Caco-2 (cell line): ENCODE data around the gene EMD. TPM values are rescaled to one million over a fixed set of nuclear protein-coding genes. Genes with fewer than 3 reads are reported as not detected.

Experiments
- BruUV-seq: library from RNA; stranded (reverse); fragments of 400-500 nt; replicated peaks from 2 replicates; lab custom pipeline; 2021; lab: Mats Ljungman, UMichigan
- CTCF ChIA-PET: fragments of 300-600 bp; sonication (Branson Sonifier 250); formaldehyde crosslinking; loops from one replicate; lab custom pipeline; 2022; ENCODE audit warnings: antibody characterized with exemption; lab: Charles Lee
- POLR2A ChIA-PET: fragments of 300-600 bp; sonication (Branson Sonifier 250); formaldehyde crosslinking; loops from one replicate; lab custom pipeline; 2022; ENCODE audit warnings: antibody characterized with exemption; lab: Charles Lee
- DNase-seq, 2 experiments: peaks; one replicate each; pipeline versions ENCODE4 v3.0.0 to v3.0.0-alpha.2; 2020 to 2022
- H3K27me3 ChIP-seq: replicated peaks from 2 replicates; pipeline ENCODE4 v1.6.0; 2011; ENCODE audit warnings: low read length; ENCODE audit not compliant: control insufficient read depth, insufficient read depth
- H3K36me3 ChIP-seq: 2 replicates; pipeline ENCODE4 v1.5.1; 2011; ENCODE audit warnings: low read length; ENCODE audit not compliant: control insufficient read depth, insufficient read depth
- H3K4me1 ChIP-seq: fragments of 250-450 bp; sonication (Bioruptor Pico); 2 replicates; pipeline ENCODE4 v1.5.1; 2020; ENCODE audit warnings: mild to moderate bottlenecking
- H3K4me3 ChIP-seq: 2 replicates; pipeline ENCODE4 v1.5.1; 2011; ENCODE audit warnings: low read depth, mild to moderate bottlenecking, control low read depth, low read length
- H3K9me3 ChIP-seq: fragments of 250-450 bp; sonication (Bioruptor Pico); 2 replicates; pipeline ENCODE4 v1.5.1; 2020; ENCODE audit warnings: mild to moderate bottlenecking, moderate library complexity
- H3K27ac Mint-ChIP-seq: one replicate; pipeline ENCODE4 v1.8.0; 2022; ENCODE audit warnings: mixed read lengths; ENCODE audit not compliant: unreplicated experiment
- H3K27me3 Mint-ChIP-seq: one replicate; pipeline ENCODE4 v1.8.0; 2022; ENCODE audit warnings: mixed read lengths; ENCODE audit not compliant: insufficient read depth, unreplicated experiment
- H3K36me3 Mint-ChIP-seq: one replicate; pipeline ENCODE4 v1.8.0; 2022; ENCODE audit warnings: mild to moderate bottlenecking, mixed read lengths; ENCODE audit not compliant: insufficient read depth, unreplicated experiment
- H3K4me1 Mint-ChIP-seq: one replicate; pipeline ENCODE4 v1.8.0; 2022; ENCODE audit warnings: low read depth, mixed read lengths; ENCODE audit not compliant: unreplicated experiment
- H3K4me3 Mint-ChIP-seq: one replicate; pipeline ENCODE4 v1.8.0; 2022; ENCODE audit warnings: mild to moderate bottlenecking, moderate library complexity, mixed read lengths; ENCODE audit not compliant: unreplicated experiment
- H3K9me3 Mint-ChIP-seq: one replicate; pipeline ENCODE4 v1.8.0; 2022; ENCODE audit warnings: mixed read lengths; ENCODE audit not compliant: unreplicated experiment
- intact Hi-C: fragments of 100-400 bp; cut with micrococcal nuclease; formaldehyde crosslinking; loops from one replicate; pipeline ENCODE4 v1.10.0; 2022; ENCODE audit not compliant: unreplicated experiment
- total RNA-seq: library from RNA; stranded (reverse); gene quantifications from 2 replicates; pipeline ENCODE4 v1.2.3, GENCODE V29; 2022
- TF ChIP-seq, protein P1 (sequence below), 2 experiments: fragments of 200-600 bp in 1 of 2; IDR thresholded peaks; 1 replicate in 1 of 2; 2 replicates in 1 of 2; pipeline versions ENCODE4 v1.5.1 to v1.8.0; 2011 to 2022; ENCODE audit warnings: antibody characterized with exemption in 1 of 2, control low read depth in 1 of 2, inconsistent platforms in 1 of 2, low read depth in 1 of 2, low read length in 1 of 2, mild to moderate bottlenecking in 1 of 2, moderate library complexity in 1 of 2; ENCODE audit not compliant: insufficient read depth in 1 of 2, severe bottlenecking in 1 of 2, unreplicated experiment in 1 of 2

The EMD gene
- total RNA-seq, 1 experiment from 2014 or later = 70.1 TPM

GRCh38 chrX:154360155-154360713 lies 18.9 kb upstream of the EMD start:
- intact Hi-C loops = no loop called here
- peaks cover 3% of the 10 kb centered on the region for H3K36me3 ChIP-seq
- no TSS peak for BruUV-seq

DNA sequence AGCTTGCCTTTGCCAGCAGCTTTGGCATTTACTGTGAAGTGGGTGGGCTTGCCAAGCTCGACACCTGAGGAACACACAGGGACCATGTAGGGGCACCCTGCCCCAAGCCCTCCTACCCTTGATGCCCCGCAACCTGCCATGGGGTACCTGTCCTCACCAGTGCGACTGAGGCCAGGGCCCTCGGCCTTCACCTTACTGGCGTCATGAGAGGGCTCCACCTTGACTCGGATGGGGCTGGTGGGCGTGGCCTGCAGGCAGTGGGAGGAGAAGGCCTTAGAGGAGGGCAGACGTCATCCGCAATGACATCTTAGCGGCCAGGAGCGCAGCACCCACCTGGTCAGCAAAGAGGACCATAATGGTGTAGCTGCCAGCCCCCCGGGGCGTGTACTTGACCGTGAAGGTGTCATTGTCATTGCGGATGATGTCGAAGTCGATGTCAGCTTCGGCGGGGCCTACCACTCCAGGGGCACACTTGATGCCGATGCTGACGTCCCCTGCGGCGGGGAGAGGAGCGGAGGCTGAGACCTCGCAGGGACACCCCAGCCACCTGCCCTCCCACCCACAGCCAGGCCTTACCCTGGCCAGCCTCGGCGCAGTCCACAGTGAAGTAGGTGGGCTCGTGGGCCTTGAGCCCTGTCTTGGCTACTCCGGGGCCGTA lies 16.9 kb upstream of the EMD start:
- TF ChIP-seq, protein P1, sequence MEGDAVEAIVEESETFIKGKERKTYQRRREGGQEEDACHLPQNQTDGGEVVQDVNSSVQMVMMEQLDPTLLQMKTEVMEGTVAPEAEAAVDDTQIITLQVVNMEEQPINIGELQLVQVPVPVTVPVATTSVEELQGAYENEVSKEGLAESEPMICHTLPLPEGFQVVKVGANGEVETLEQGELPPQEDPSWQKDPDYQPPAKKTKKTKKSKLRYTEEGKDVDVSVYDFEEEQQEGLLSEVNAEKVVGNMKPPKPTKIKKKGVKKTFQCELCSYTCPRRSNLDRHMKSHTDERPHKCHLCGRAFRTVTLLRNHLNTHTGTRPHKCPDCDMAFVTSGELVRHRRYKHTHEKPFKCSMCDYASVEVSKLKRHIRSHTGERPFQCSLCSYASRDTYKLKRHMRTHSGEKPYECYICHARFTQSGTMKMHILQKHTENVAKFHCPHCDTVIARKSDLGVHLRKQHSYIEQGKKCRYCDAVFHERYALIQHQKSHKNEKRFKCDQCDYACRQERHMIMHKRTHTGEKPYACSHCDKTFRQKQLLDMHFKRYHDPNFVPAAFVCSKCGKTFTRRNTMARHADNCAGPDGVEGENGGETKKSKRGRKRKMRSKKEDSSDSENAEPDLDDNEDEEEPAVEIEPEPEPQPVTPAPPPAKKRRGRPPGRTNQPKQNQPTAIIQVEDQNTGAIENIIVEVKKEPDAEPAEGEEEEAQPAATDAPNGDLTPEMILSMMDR (IDR thresholded peaks at IDR 0.05; ENCODE audit: insufficient read depth in 1 of 2, low read depth in 1 of 2, low read length in 1 of 2, severe bottlenecking in 1 of 2, unreplicated experiment in 1 of 2) = no peak
- H3K4me1 ChIP-seq = no peaks in the 10 kb centered on the region
- DNase-seq = no peak
- ChIA-PET POLR2A (no interaction called here), CTCF (interaction anchor here (0.6 kb wide), 1 partner anchor 545 kb away, joined by 3 read pairs; no protein-coding TSS in a partner anchor)
- intact Hi-C loops = no loop called here
- peaks cover 3% of the 10 kb centered on the region for H3K36me3 ChIP-seq
- Mint-ChIP-seq H3K4me3 (no peak overlapping the region), H3K4me1 (no peaks in the 10 kb centered on the region), H3K9me3 (no peaks in the 10 kb centered on the region), H3K36me3 (peaks cover 95% of the 10 kb centered on the region), H3K27me3 (no peaks in the 10 kb centered on the region), H3K27ac (peak overlapping the region; percentile 66)
- H3K9me3 ChIP-seq = no peaks in the 10 kb centered on the region
- H3K4me3 ChIP-seq = no peak overlapping the region
- H3K27me3 ChIP-seq = no peaks in the 10 kb centered on the region
- BruUV-seq = no TSS peak

More at GRCh38 chrX:154360155-154360713, 18.9 kb upstream of the EMD start:
- Histone ChIP-seq H3K9me3 (no peaks in the 10 kb centered on the region), H3K4me1 (no peaks in the 10 kb centered on the region), H3K27me3 (no peaks in the 10 kb centered on the region), H3K4me3 (no peak overlapping the region)
- DNase-seq = no peak
- TF ChIP-seq, protein P1 (IDR thresholded peaks at IDR 0.05; ENCODE audit: insufficient read depth in 1 of 2, low read depth in 1 of 2, low read length in 1 of 2, severe bottlenecking in 1 of 2, unreplicated experiment in 1 of 2) = no peak
- ChIA-PET CTCF (no interaction called here), POLR2A (no interaction called here)
- peaks cover 90% of the 10 kb centered on the region for H3K36me3 Mint-ChIP-seq
- H3K9me3 Mint-ChIP-seq = no peaks in the 10 kb centered on the region
- no peak overlapping the region for H3K27ac Mint-ChIP-seq
- no peak overlapping the region for H3K4me3 Mint-ChIP-seq
- H3K27me3 Mint-ChIP-seq = no peaks in the 10 kb centered on the region
- H3K4me1 Mint-ChIP-seq = no peaks in the 10 kb centered on the region

DNA sequence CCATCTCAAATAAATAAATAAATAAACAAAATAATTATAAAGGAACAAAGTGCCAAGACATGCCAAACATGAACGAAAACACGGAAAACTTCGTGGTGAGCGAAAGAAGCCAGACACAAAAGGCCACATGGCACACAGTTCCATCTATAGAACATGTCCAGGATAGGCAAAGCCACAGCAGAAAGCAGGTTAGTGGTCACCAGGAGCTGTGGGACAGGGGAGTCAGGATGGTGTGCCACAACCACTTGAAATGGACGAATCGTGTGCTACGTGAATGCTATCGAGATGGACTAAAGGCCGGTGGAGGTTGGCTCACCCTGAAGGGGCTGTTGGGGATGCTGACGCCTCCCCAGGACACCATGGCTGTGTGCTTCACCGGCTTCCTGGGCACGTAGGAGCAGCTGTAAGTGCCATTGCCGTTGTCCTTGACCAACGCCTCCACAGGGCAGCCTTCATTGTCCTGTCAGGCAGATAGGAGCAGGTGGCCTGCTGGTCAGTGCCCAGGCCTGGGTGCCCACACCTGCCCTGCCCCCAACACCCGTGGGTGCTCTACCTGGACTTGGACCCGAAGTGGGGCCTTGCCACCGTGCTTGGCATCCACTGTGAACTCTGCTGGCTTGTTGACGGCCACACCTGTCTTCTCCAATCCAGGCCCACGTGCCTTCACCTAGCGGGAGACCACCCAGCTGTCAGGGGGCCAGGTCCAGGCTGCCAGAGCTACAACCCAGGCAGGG lies 15.2 kb upstream of the EMD start:
- CTCF ChIA-PET = no interaction called here
- BruUV-seq = no TSS peak
- no peak overlapping the region for H3K4me3 ChIP-seq
- no peaks in the 10 kb centered on the region for H3K9me3 ChIP-seq
- H3K27me3 ChIP-seq = no peaks in the 10 kb centered on the region
- POLR2A ChIA-PET = no interaction called here
- Mint-ChIP-seq H3K27ac (peak overlapping the region; percentile 53), H3K27me3 (no peaks in the 10 kb centered on the region), H3K36me3 (peaks cover 92% of the 10 kb centered on the region), H3K9me3 (no peaks in the 10 kb centered on the region), H3K4me3 (no peak overlapping the region), H3K4me1 (no peaks in the 10 kb centered on the region)
- peaks cover 1% of the 10 kb centered on the region for H3K36me3 ChIP-seq
- H3K4me1 ChIP-seq = peaks cover 10% of the 10 kb centered on the region
- TF ChIP-seq, protein P1 (IDR thresholded peaks at IDR 0.05; ENCODE audit: insufficient read depth in 1 of 2, low read depth in 1 of 2, low read length in 1 of 2, severe bottlenecking in 1 of 2, unreplicated experiment in 1 of 2) = no peak
- intact Hi-C loops = no loop called here
- no peak for DNase-seq
